Measurements from ENCODE around the gene ATP5F1B.
A peak's percentile ranks its signal among the peaks of the same experiment; 100 is the strongest.

The ATP5F1B gene

GRCh38 chr12:56645201-56645716 is 525 bp downstream of the ATP5F1B start:
- no peak for DNase-seq

- no peak for DNase-seq
Observed at GRCh38 chr12:56644654-56645053, 1.1 kb downstream of the ATP5F1B start.

- DNase-seq = no peak
Observed at GRCh38 chr12:56641219-56641618, 4.6 kb downstream of the ATP5F1B start.

GRCh38 chr12:56637621-56638020 is 8.2 kb downstream of the ATP5F1B start:
- DNase-seq = no peak

- peak; percentile 100 for DNase-seq
Observed at GRCh38 chr12:56636675-56637540, 8.9 kb downstream of the ATP5F1B start.

- peak; percentile 82 for DNase-seq
Observed at GRCh38 chr12:56635806-56636674, 9.7 kb downstream of the ATP5F1B start.

GRCh38 chr12:56634837-56635791 is 10.7 kb downstream of the ATP5F1B start:
- DNase-seq = peak; percentile 33

GRCh38 chr12:56634242-56634836 is 11.4 kb downstream of the ATP5F1B start:
- DNase-seq = no peak

GRCh38 chr12:56633468-56634241 is 12.1 kb downstream of the ATP5F1B start:
- no peak for DNase-seq

- no peak for DNase-seq
Observed at GRCh38 chr12:56632701-56633467, 12.9 kb downstream of the ATP5F1B start.

GRCh38 chr12:56631790-56632700 is 13.7 kb downstream of the ATP5F1B start:
- no peak for DNase-seq

GRCh38 chr12:56630180-56630632 is 15.6 kb downstream of the ATP5F1B start, which contains the start of gene BAZ2A:
Gene BAZ2A (minus strand): TSS chr12:56630326. CDS start chr12:56617530, 12,796 bp downstream.
- peak; percentile 75 for DNase-seq

- no peak for DNase-seq
Observed at GRCh38 chr12:56629459-56630179, 16.2 kb downstream of the ATP5F1B start.

- no peak for DNase-seq
Observed at GRCh38 chr12:56628671-56629458, 16.9 kb downstream of the ATP5F1B start.

GRCh38 chr12:56626701-56627100 is 19.1 kb downstream of the ATP5F1B start:
- no peak for DNase-seq

- no peak for DNase-seq
Observed at GRCh38 chr12:56622535-56622934, 23.2 kb downstream of the ATP5F1B start.

GRCh38 chr12:56616925-56617324 is 28.9 kb downstream of the ATP5F1B start:
- no peak for DNase-seq
